GM21528 (cell line): ENCODE data around the gene MYADML2.

Source experiments
- ATAC-seq: cut with Tn5 transposase; IDR thresholded peaks from one replicate; pipeline ENCODE4 v1.9.1; 2021; ENCODE audit warnings: mild to moderate bottlenecking, moderate library complexity; ENCODE audit not compliant: unreplicated experiment, low FRiP score

Gene MYADML2

GRCh38 chr17:81980122-81980521 is 33.1 kb upstream of the MYADML2 start:
- ATAC-seq = no peak

GRCh38 chr17:81978524-81979298 is 31.7 kb upstream of the MYADML2 start:
- ATAC-seq = no peak

- peak; percentile 82 for ATAC-seq
Measured at GRCh38 chr17:81977211-81977808, 30.3 kb upstream of the MYADML2 start, which contains the start of gene ASPSCR1. Gene ASPSCR1, plus strand, starts transcription at chr17:81977629. Its CDS starts 18 bp downstream, at chr17:81977647.

DNA sequence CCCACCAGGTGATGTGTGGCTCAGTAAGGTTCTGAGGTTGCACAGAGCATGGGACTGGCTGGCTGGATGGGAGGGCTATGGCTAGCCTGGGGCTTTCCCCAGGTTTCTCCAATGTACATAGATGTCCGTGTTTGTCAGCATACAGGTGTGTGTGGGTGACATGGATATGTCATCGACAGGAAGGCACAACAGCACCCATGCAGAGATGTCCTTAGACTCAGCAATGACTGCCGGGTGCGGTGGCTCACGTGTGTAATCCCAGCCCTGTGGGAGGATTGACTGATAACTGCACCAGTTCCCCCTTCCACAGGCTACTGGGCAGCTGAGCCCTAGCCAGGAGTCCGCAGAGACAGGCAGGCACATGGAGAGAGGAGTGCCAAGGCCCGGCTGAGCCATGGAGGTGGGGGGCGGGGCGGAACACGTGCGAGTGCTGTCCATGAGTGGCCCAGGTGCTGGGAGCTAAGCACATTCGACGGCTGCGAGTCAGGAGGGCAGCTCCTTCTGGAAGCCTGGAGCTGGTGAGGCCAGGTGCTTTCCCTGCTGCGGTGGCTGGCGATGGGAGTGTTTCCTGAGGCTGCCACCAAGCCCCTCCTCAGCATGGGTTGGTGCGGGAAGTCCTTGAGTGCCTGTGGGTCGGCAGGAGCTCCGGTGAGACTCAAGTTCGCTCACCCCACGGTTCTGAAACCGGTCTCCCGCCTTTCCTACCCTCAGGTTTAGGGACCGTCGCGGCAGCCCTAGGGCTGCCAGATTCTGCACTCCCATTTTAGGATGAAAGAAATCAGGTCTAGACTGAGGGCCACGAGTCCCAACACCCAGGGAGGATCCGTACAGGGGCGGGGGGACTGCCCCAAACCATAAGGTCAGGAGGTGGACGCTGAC is 29.5 kb upstream of the MYADML2 start:
- peak; percentile 11 for ATAC-seq

DNA sequence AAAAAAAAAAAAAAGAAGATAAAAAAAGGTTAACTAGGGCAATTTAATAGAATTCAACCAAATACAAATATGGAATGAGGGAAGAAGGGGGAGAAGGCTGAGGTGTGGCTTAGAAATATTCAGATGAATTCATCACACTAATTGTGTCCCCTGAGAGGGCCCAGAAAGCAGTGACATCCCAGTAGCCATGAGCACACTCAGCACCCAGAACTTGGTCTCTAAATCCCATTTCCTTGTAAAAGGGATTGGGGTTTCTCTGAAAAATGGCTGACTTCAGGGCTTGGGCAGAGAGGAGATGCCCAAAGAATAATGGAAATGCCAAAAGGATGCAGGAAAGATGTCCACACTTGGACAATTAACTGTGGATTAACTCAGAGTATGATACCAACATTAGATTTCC is 26.4 kb upstream of the MYADML2 start:
- ATAC-seq = no peak

GRCh38 chr17:81968850-81969812 is 22.1 kb upstream of the MYADML2 start:
- ATAC-seq = no peak

- ATAC-seq = no peak
Measured at GRCh38 chr17:81968396-81968745, 21.3 kb upstream of the MYADML2 start.

DNA sequence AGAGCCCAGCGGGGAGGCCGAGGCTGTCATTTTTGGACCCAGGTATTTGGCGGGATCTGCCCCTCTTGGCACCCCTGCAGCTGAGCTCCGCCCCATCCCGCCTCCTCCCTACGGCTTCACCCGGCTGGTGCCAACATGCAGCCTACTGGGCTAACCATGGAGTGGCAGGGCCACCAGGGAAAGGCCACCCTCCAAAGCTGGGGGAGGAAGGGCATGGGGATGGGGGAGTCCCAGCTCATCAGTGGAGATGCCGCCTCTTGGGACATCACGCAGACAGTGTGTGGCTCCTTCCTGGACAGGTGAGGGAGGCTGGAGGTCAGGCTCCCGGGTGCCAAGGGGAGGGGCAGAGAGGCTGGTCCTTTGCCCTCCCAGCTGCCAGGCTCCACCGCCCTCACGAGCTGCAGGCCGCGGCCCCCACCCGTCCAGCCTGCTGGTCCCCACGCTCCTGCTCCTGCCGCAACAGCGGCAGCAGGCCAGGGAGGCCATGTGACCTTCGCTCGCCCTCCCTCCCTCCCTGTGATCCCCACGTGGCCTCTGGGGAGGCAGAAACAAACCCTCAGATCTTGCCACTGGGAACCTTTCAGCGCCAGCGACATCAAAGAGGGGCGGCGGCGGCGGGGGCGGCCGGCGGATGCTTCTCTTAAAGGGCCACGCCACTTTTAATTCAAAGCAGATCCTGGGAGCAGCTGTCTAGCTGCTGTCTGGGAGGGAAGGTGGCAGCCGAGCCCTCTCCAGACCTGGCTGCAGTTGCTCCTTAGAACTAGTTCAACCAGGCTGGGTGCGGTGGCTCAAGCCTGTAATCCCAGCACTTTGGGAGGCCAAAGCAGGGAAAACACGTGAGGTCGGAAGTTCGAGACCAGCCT is 20.7 kb upstream of the MYADML2 start:
- ATAC-seq = no peak

GRCh38 chr17:81967244-81967532 is 20.2 kb upstream of the MYADML2 start:
- ATAC-seq = no peak

GRCh38 chr17:81966343-81967243 is 19.6 kb upstream of the MYADML2 start:
- no peak for ATAC-seq

DNA sequence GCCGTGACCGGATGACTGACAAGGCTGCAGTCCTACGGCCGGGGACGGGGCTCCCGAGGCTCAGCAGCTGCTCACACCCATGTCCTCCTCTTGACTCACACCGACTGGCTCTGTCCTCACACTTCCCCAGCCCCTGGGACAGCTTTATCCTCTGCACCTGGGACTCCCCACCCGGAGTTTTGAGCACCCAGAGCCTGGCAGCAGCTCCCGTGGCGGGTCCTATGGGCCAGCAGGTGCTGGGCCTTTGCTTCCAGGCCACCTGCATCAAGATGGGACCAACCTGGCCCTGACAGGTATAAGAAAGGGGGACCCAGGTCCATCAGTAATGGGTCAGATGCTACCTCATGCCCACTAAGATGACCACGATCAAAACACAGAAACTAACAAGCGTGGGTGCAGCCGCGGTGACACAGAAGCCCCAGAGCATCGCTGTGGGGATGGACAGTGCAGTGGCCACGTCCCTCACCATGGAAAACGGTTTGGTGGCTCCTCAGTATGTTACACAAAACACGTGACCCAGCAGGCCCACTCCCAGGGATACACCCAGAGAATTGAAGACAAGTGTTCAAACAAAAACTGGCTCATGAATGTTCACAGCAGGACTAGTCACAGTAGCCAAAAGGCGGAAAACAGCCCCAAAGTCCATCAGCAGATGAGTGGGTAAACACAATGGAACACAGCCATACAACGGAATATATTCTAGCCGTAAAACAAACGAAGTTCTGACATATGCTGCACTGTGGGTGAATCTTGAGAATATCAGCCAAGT is 17.2 kb upstream of the MYADML2 start:
- ATAC-seq = no peak

- ATAC-seq = no peak
Measured at GRCh38 chr17:81962499-81963441, 15.7 kb upstream of the MYADML2 start.

DNA sequence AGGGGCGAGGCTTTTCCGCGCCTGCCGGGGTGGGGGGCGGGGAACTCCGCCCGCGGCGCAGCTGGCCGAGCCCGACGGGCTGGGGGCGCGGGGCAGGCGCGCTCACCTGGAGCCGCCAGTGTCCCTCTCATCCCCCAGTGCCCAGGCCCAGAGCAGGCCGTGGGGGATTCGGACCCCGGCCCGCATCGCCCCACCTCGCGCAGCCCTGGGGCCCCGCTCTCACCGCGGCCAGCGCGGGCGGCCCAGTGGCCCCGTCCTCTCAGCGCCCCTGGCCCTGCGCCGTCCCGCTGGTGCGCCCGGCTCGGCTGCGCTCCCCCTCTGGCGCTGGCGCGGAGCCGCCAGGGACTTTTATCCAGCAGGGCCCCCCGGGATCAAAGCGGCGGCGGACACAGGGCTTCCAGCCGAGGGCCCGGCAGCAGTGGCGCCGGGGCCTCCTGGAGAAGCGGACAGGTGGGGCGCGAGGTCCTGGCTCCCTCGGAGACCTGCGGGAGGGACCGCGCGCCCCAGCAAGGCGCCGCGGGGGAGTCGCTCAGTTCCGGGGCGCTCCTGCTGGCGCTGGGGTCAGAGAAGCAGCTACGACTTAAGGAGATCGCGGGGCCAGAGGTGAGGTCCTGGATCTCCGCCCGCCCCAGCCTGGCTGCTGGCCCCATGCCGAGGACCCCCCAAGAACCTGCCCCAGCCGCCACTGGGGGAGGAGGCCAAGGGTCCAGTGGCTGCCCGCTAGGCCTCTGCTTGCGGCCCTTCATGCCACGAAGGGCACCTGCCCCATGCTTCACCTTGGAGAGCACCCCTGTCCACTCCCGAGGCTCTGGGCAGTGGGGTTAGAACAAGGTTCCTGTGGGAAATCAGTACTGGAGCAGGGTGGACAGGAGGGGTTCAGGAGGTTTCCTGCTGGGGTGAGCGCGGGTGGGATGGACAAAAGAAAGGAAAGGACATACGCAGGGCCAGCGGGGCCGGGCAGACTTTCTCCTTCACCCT is 14.8 kb upstream of the MYADML2 start:
- ATAC-seq = no peak

- no peak for ATAC-seq
Measured at GRCh38 chr17:81961087-81961511, 14.1 kb upstream of the MYADML2 start, which contains the start of gene NOTUM. Gene NOTUM, minus strand, starts transcription at chr17:81961187. Its CDS starts 278 bp downstream, at chr17:81960909.
